KMS-11 (cell line): ENCODE results near the gene CMSS1.

Experiments used
- H2AFZ ChIP-seq: fragments of 200-600 bp; sonication (generic); 2 replicates; pipeline ENCODE4 v1.6.1; 2016; ENCODE audit warnings: antibody characterized with exemption, mixed run types, low read depth
- H3K27ac ChIP-seq: fragments of 200-600 bp; sonication (generic); 2 replicates; pipeline ENCODE4 v1.6.1; 2016; ENCODE audit warnings: mild to moderate bottlenecking, mixed run types
- H3K27me3 ChIP-seq: fragments of 200-600 bp; sonication (generic); 2 replicates; pipeline ENCODE4 v1.6.1; 2017; ENCODE audit warnings: mild to moderate bottlenecking, low read depth, mixed run types, moderate library complexity; ENCODE audit not compliant: insufficient read depth
- H3K36me3 ChIP-seq: fragments of 200-600 bp; sonication (generic); 2 replicates; pipeline ENCODE4 v1.6.1; 2017; ENCODE audit warnings: mild to moderate bottlenecking, mixed run types; ENCODE audit not compliant: insufficient read depth
- H3K4me1 ChIP-seq: fragments of 200-600 bp; sonication (generic); 2 replicates; pipeline ENCODE4 v1.6.1; 2016; ENCODE audit warnings: mild to moderate bottlenecking, low read depth, mixed run types; ENCODE audit not compliant: poor library complexity, severe bottlenecking
- H3K4me2 ChIP-seq: fragments of 200-600 bp; sonication (generic); 2 replicates; pipeline ENCODE4 v1.7.0; 2016; ENCODE audit warnings: mild to moderate bottlenecking, mixed run types
- H3K4me3 ChIP-seq: fragments of 200-600 bp; sonication (generic); IDR thresholded peaks from 2 replicates; pipeline ENCODE4 v1.6.1; 2017; ENCODE audit warnings: low read depth, low read length, mixed read lengths; ENCODE audit not compliant: insufficient read depth
- H3K79me2 ChIP-seq: fragments of 200-600 bp; sonication (generic); 2 replicates; pipeline ENCODE4 v1.6.1; 2016; ENCODE audit warnings: low read depth, mixed run types; ENCODE audit not compliant: insufficient read depth
- H3K9ac ChIP-seq: fragments of 200-600 bp; sonication (generic); 2 replicates; pipeline ENCODE4 v1.6.1; 2016; ENCODE audit warnings: mild to moderate bottlenecking, mixed run types
- H4K20me1 ChIP-seq: fragments of 200-600 bp; sonication (generic); 2 replicates; pipeline ENCODE4 v1.6.1; 2016; ENCODE audit warnings: mild to moderate bottlenecking, mixed run types; ENCODE audit not compliant: insufficient read depth
- TF ChIP-seq, protein P1 (sequence below): fragments of 200-600 bp; sonication (generic); conservative IDR thresholded peaks from 2 replicates; pipeline ENCODE4 v1.6.1; 2017; ENCODE audit warnings: low read depth, mild to moderate bottlenecking, antibody characterized with exemption, low read length, moderate library complexity, mixed read lengths

CMSS1 gene

DNA sequence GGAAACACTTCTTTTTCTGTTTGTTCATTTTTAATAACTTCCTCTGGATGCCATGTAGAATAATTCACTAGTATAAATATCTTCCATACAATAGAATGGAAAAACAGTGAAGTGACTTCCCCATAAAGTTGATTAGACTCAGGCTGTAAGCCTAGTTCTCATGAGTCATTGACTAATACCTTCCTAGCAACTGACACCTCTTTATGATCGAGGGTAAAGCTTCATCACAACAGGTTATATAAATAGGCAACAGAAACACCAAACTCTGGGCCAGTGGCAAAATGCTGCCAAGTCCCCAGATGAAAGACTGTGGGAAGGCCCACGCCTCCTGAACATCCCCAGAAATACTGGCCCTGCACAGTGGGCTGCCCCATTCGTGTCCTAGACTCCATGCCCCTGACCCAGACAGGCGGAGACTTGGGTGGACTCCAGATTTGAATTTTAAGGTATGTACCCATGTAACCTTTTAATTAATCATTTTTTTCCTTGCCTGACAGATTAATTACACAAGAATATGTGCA lies 371.8 kb downstream of the CMSS1 start:
- no peak overlapping the region for H3K4me3 ChIP-seq
- H3K4me1 ChIP-seq, result no peaks in the 10 kb centered on the region
- no peaks in the 10 kb centered on the region for H3K79me2 ChIP-seq
- no peaks in the 10 kb centered on the region for H3K27me3 ChIP-seq
- no peak overlapping the region for H2AFZ ChIP-seq
- no peaks in the 10 kb centered on the region for H4K20me1 ChIP-seq
- TF ChIP-seq, protein P1, sequence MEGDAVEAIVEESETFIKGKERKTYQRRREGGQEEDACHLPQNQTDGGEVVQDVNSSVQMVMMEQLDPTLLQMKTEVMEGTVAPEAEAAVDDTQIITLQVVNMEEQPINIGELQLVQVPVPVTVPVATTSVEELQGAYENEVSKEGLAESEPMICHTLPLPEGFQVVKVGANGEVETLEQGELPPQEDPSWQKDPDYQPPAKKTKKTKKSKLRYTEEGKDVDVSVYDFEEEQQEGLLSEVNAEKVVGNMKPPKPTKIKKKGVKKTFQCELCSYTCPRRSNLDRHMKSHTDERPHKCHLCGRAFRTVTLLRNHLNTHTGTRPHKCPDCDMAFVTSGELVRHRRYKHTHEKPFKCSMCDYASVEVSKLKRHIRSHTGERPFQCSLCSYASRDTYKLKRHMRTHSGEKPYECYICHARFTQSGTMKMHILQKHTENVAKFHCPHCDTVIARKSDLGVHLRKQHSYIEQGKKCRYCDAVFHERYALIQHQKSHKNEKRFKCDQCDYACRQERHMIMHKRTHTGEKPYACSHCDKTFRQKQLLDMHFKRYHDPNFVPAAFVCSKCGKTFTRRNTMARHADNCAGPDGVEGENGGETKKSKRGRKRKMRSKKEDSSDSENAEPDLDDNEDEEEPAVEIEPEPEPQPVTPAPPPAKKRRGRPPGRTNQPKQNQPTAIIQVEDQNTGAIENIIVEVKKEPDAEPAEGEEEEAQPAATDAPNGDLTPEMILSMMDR, result no peak
- no peak overlapping the region for H3K9ac ChIP-seq
- H3K27ac ChIP-seq, result no peak overlapping the region
- H3K36me3 ChIP-seq, result no peaks in the 10 kb centered on the region
- no peak overlapping the region for H3K4me2 ChIP-seq

DNA sequence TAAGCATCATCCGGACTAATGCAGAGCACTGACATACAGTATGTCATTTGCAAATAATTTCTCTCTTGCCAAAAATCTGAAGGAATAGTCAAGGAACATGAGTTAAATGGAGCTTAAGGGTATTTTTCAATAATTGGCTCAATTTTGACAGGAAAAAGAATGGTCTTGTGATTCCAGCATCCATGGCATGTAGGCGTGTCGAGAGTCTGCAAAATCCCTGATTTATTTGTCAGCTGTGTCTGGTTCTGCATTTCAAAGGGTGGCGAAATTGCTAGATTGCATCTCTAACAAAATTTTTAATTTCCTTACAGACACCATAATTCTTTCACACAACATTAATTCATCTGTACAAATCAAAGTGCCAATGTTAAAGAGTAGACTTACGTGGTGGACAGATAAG lies 377.7 kb downstream of the CMSS1 start:
- H3K4me2 ChIP-seq, result no peak overlapping the region
- TF ChIP-seq, protein P1, result no peak
- H3K27me3 ChIP-seq, result no peaks in the 10 kb centered on the region
- H3K79me2 ChIP-seq, result no peaks in the 10 kb centered on the region
- no peak overlapping the region for H2AFZ ChIP-seq
- H3K27ac ChIP-seq, result no peak overlapping the region
- no peak overlapping the region for H3K9ac ChIP-seq
- no peaks in the 10 kb centered on the region for H3K4me1 ChIP-seq
- H4K20me1 ChIP-seq, result no peaks in the 10 kb centered on the region
- no peak overlapping the region for H3K4me3 ChIP-seq
- H3K36me3 ChIP-seq, result no peaks in the 10 kb centered on the region

DNA sequence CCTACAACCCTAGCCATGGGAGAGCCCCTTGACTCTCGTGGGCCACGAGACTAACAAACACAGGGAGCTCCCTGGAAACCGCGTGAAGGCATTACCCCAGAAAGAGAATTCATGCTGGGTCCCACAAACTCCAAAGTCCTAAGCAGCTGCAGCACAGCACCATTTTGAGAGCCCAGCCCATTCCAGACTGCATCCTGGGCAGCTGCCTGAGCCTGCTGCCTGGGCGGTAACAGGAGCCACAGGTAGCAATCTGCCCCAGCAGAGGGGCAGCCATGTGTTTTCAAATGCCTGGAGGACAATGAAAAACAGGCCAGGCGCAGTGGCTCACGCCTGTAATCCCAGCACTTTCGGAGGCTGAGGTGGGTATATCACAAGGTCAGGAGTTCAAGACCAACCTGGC lies 380.2 kb downstream of the CMSS1 start:
- Histone ChIP-seq H3K79me2 (no peaks in the 10 kb centered on the region), H3K36me3 (no peaks in the 10 kb centered on the region), H3K9ac (no peak overlapping the region), H3K27me3 (no peaks in the 10 kb centered on the region), H4K20me1 (no peaks in the 10 kb centered on the region), H3K27ac (no peak overlapping the region), H3K4me2 (no peak overlapping the region), H3K4me3 (no peak overlapping the region), H3K4me1 (no peaks in the 10 kb centered on the region), H2AFZ (no peak overlapping the region)
- TF ChIP-seq, protein P1, result no peak

DNA sequence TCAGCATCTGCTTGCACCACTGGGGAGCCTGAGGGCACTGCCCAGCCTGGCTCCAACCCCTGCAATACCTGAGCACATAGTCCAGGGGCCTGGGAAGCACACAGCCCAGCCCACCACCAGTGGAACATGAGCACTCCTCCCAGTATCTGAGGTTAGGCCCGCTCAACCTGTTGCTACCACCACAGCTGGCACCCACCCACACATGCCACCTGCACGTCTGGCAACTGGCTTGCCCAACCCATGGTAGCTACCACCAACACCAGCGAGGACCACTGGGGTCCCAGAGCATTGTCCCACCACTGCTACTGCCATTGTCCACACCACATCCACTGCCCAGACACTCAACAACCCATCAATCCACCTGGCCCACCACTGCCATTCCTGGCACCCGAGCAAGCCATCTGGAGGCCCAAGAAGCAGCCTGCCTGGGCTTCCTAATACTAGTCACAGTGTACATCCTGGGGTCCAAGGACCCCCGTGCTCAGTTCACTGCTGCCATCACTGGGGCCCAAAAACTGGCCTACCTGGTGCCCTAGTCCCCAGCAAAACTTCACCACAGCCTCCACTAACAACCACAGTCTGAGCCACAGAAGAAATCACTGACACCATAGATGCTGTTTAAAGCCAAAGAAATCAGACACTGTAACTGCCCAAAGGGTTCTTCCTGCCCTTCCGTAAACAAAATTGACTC lies 381.1 kb downstream of the CMSS1 start:
- Histone ChIP-seq H3K36me3 (no peaks in the 10 kb centered on the region), H4K20me1 (no peaks in the 10 kb centered on the region), H3K9ac (no peak overlapping the region), H3K4me1 (no peaks in the 10 kb centered on the region), H3K4me3 (no peak overlapping the region), H3K4me2 (no peak overlapping the region), H3K27me3 (no peaks in the 10 kb centered on the region), H3K27ac (no peak overlapping the region), H2AFZ (no peak overlapping the region), H3K79me2 (no peaks in the 10 kb centered on the region)
- TF ChIP-seq, protein P1, result no peak
